DOHH2 (cell line): ENCODE results near the gene RACGAP1.

ENCODE experiments used
- H3F3A ChIP-seq: fragments of 200-600 bp; sonication (generic), shearing (Covaris generic); 2 replicates; pipeline ENCODE4 v1.6.0; 2016; ENCODE audit warnings: antibody characterized with exemption, mild to moderate bottlenecking; ENCODE audit not compliant: control insufficient read depth, insufficient read depth
- H3K27ac ChIP-seq: fragments of 200-600 bp; sonication (generic); 2 replicates; pipeline ENCODE4 v1.5.1; 2014; ENCODE audit warnings: low read depth, mild to moderate bottlenecking, low read length, moderate library complexity
- H3K27me3 ChIP-seq: fragments of 200-600 bp; sonication (generic); 2 replicates; pipeline ENCODE4 v1.6.1; 2014; ENCODE audit warnings: mild to moderate bottlenecking, low read length, mixed read lengths; ENCODE audit not compliant: control insufficient read depth
- H3K36me3 ChIP-seq: fragments of 200-600 bp; sonication (generic); 2 replicates; pipeline ENCODE4 v1.6.1; 2014; ENCODE audit warnings: mild to moderate bottlenecking, low read length, moderate library complexity, mixed read lengths; ENCODE audit not compliant: control insufficient read depth
- H3K4me1 ChIP-seq: fragments of 200-600 bp; sonication (generic); 2 replicates; pipeline ENCODE4 v1.6.1; 2014; ENCODE audit warnings: mild to moderate bottlenecking, low read length, mixed read lengths; ENCODE audit not compliant: control insufficient read depth
- H3K4me2 ChIP-seq: fragments of 200-600 bp; sonication (generic); 2 replicates; pipeline ENCODE4 v1.6.0; 2014; ENCODE audit warnings: mild to moderate bottlenecking, low read length, moderate library complexity
- H3K4me3 ChIP-seq: fragments of 200-600 bp; sonication (generic); 2 replicates; pipeline ENCODE4 v1.5.1; 2014; ENCODE audit warnings: mild to moderate bottlenecking, low read length, mixed read lengths
- H3K79me2 ChIP-seq: fragments of 200-600 bp; sonication (generic); 2 replicates; pipeline ENCODE4 v1.6.1; 2014; ENCODE audit warnings: mild to moderate bottlenecking, low read length, mixed read lengths; ENCODE audit not compliant: control insufficient read depth
- H3K9me2 ChIP-seq: fragments of 200-600 bp; sonication (generic); replicated peaks from 2 replicates; pipeline ENCODE4 v1.6.1; 2014; ENCODE audit warnings: mild to moderate bottlenecking, low read length, mixed read lengths; ENCODE audit not compliant: control insufficient read depth
- H3K9me3 ChIP-seq: fragments of 200-600 bp; sonication (generic); 2 replicates; pipeline ENCODE4 v1.6.1; 2014; ENCODE audit warnings: antibody characterized with exemption, low read length, mixed read lengths; ENCODE audit not compliant: control insufficient read depth, insufficient read depth
- H4K20me1 ChIP-seq: fragments of 200-600 bp; sonication (generic); 2 replicates; pipeline ENCODE4 v1.6.0; 2014; ENCODE audit warnings: low read depth, mild to moderate bottlenecking, antibody characterized with exemption, low read length, moderate library complexity; ENCODE audit not compliant: control insufficient read depth, insufficient read depth
- EZH2phosphoT487 ChIP-seq: fragments of 200-600 bp; sonication (generic); IDR thresholded peaks from 2 replicates; pipeline ENCODE4 v1.6.1; 2017; ENCODE audit warnings: borderline replicate concordance, mild to moderate bottlenecking, antibody characterized with exemption, low read length, moderate library complexity, mixed read lengths
- TF ChIP-seq, protein P1 (sequence below): fragments of 200-600 bp; sonication (generic); IDR thresholded peaks from one replicate; pipeline ENCODE4 v1.5.1; 2014; ENCODE audit warnings: antibody characterized with exemption, mild to moderate bottlenecking, low read depth, low read length; ENCODE audit not compliant: poor library complexity, severe bottlenecking

RACGAP1 gene

DNA sequence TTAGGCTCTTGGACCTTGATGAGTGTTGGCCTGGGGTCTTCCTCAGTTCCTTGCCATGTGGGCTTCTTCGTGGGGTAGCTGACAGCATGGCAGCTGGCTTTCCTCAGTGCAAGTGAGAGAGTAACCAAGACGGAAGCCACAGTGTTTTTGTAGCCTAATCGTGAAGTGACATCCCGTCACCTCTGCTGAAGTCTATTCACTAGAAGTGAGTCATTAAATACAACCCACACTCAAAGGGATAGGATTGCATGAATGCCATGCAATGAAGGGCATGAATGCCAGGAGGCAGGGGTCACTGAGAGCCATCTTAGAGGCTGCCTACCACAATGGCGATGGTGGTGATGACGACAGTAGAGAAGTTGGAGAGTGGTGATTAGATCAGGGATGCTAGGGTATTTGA is 18.6 kb upstream of the RACGAP1 start:
- Histone ChIP-seq H3K9me3 (no peaks in the 10 kb centered on the region), H3K9me2 (no peaks in the 10 kb centered on the region), H3F3A (no peaks in the 10 kb centered on the region), H3K36me3 (no peaks in the 10 kb centered on the region), H3K4me2 (no peak overlapping the region), H3K79me2 (no peaks in the 10 kb centered on the region), H3K27me3 (peaks cover 6% of the 10 kb centered on the region; the same call in 1 of the 2 replicates), H3K4me1 (no peaks in the 10 kb centered on the region), H4K20me1 (no peaks in the 10 kb centered on the region), H3K4me3 (no peak overlapping the region), H3K27ac (no peak overlapping the region)
- TF ChIP-seq, protein P1, sequence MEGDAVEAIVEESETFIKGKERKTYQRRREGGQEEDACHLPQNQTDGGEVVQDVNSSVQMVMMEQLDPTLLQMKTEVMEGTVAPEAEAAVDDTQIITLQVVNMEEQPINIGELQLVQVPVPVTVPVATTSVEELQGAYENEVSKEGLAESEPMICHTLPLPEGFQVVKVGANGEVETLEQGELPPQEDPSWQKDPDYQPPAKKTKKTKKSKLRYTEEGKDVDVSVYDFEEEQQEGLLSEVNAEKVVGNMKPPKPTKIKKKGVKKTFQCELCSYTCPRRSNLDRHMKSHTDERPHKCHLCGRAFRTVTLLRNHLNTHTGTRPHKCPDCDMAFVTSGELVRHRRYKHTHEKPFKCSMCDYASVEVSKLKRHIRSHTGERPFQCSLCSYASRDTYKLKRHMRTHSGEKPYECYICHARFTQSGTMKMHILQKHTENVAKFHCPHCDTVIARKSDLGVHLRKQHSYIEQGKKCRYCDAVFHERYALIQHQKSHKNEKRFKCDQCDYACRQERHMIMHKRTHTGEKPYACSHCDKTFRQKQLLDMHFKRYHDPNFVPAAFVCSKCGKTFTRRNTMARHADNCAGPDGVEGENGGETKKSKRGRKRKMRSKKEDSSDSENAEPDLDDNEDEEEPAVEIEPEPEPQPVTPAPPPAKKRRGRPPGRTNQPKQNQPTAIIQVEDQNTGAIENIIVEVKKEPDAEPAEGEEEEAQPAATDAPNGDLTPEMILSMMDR = no peak
- TF ChIP-seq EZH2phosphoT487 = no peak

GRCh38 chr12:50043308-50043707 is 18.0 kb upstream of the RACGAP1 start:
- H3K27ac ChIP-seq = no peak overlapping the region
- no peaks in the 10 kb centered on the region for H3K79me2 ChIP-seq
- H3F3A ChIP-seq = no peaks in the 10 kb centered on the region
- H3K36me3 ChIP-seq = no peaks in the 10 kb centered on the region
- no peaks in the 10 kb centered on the region for H3K9me3 ChIP-seq
- no peak overlapping the region for H3K4me3 ChIP-seq
- H4K20me1 ChIP-seq = no peaks in the 10 kb centered on the region
- H3K27me3 ChIP-seq = peaks cover 6% of the 10 kb centered on the region; the same call in 1 of the 2 replicates
- H3K4me2 ChIP-seq = no peak overlapping the region
- H3K9me2 ChIP-seq = no peaks in the 10 kb centered on the region
- no peaks in the 10 kb centered on the region for H3K4me1 ChIP-seq
- TF ChIP-seq, protein P1 = no peak
- TF ChIP-seq EZH2phosphoT487 = no peak

DNA sequence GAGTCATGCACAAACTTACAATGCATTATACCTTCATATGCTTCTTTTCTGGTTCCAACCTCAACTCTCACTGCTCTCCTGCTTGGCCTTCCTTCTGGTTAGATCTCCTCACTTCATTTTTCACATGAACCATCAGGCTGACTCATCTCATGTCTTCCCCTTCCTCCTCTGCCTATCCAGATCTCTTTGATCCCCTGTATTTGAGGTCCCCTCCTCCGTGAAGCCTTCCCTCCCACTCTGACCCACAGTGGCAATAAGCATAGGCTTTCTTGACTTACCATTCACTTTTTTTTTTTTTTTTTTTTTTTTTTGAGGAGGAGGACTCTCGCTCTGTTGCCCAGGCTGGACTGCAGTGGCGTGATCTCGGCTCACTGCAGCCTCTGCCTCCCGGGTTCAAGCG is 17.4 kb upstream of the RACGAP1 start:
- no peaks in the 10 kb centered on the region for H3K9me2 ChIP-seq
- no peaks in the 10 kb centered on the region for H3K4me1 ChIP-seq
- H3F3A ChIP-seq = no peaks in the 10 kb centered on the region
- H3K4me2 ChIP-seq = no peak overlapping the region
- H3K9me3 ChIP-seq = no peaks in the 10 kb centered on the region
- no peaks in the 10 kb centered on the region for H3K79me2 ChIP-seq
- H3K36me3 ChIP-seq = no peaks in the 10 kb centered on the region
- no peak overlapping the region for H3K27ac ChIP-seq
- no peaks in the 10 kb centered on the region for H4K20me1 ChIP-seq
- H3K4me3 ChIP-seq = no peak overlapping the region
- H3K27me3 ChIP-seq = peaks cover 6% of the 10 kb centered on the region; the same call in 1 of the 2 replicates
- TF ChIP-seq, protein P1 = no peak
- TF ChIP-seq EZH2phosphoT487 = no peak
